Gastroesophageal sphincter (tissue), 3 donors: ENCODE measurements around the gene TTBK2.

Experiments
- EP300 ChIP-seq: sonication (generic); formaldehyde crosslinking; IDR thresholded peaks from one replicate; pipeline ENCODE4 v1.6.1; 2017; ENCODE audit warnings: antibody characterized with exemption, mild to moderate bottlenecking
- POLR2A ChIP-seq, 2 donors: fragments of 450-650 bp; IDR thresholded peaks; one replicate each; pipeline ENCODE4 v1.6.1; 2017; ENCODE audit warnings: antibody characterized with exemption in 2 of 2, mild to moderate bottlenecking in 2 of 2, moderate library complexity in 1 of 2
- TF ChIP-seq, protein P1 (sequence below), 4 experiments: fragments of 200-600 bp in 2 of 4; fragments of 450-650 bp in 2 of 4; sonication (generic) in 1 of 4; IDR thresholded peaks; one replicate each; pipeline ENCODE4 v1.5.1; 2017 to 2019; ENCODE audit warnings: antibody characterized with exemption in 4 of 4, mild to moderate bottlenecking in 2 of 4, moderate library complexity in 2 of 4

DNA sequence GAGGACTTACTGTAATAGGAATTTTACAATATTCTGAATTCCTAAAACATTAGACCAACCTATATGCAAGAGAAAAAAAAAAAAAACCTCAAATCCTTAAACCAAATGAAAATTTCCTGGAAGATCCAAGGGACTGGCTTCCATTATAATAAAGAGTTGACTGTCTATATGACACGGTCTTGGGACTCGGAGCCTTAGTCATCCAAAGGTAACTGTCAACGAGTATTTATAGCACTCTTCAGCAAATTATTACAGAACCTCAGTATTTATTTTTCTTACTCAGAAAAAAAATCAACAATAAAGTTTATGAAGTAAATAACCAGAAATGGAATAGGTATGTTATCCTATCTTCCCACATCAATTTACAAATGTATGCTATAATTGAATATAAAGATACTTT, 66.0 kb downstream of the TTBK2 start:
- TF ChIP-seq, protein P1, sequence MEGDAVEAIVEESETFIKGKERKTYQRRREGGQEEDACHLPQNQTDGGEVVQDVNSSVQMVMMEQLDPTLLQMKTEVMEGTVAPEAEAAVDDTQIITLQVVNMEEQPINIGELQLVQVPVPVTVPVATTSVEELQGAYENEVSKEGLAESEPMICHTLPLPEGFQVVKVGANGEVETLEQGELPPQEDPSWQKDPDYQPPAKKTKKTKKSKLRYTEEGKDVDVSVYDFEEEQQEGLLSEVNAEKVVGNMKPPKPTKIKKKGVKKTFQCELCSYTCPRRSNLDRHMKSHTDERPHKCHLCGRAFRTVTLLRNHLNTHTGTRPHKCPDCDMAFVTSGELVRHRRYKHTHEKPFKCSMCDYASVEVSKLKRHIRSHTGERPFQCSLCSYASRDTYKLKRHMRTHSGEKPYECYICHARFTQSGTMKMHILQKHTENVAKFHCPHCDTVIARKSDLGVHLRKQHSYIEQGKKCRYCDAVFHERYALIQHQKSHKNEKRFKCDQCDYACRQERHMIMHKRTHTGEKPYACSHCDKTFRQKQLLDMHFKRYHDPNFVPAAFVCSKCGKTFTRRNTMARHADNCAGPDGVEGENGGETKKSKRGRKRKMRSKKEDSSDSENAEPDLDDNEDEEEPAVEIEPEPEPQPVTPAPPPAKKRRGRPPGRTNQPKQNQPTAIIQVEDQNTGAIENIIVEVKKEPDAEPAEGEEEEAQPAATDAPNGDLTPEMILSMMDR (IDR thresholded peaks at IDR 0.05): no peak
- TF ChIP-seq POLR2A (IDR thresholded peaks at IDR 0.05) (no peak), EP300 (no peak)
